ENCODE results near the gene PTPN1.

PTPN1 gene

GRCh38 chr20:50608750-50609104, 98.5 kb downstream of the PTPN1 start:
- no peak for DNase-seq
- TF ChIP-seq CTCF (IDR thresholded peaks at IDR 0.05): no peak
- Histone ChIP-seq H3K4me3 (no peak overlapping the region), H3K27me3 (no peaks in the 10 kb centered on the region), H3K4me1 (peaks cover 0 to 6% (median 0%) of the 10 kb centered on the region in 4 donors), H3K27ac (no peak overlapping the region), H3K36me3 (no peaks in the 10 kb centered on the region), H3K9me3 (no peaks in the 10 kb centered on the region)
- intact Hi-C loops (cut with DNase I; ENCODE audit: low total_unique reads): no loop called here

GRCh38 chr20:50609438-50609989, 99.3 kb downstream of the PTPN1 start:
- Histone ChIP-seq H3K4me1 (peaks cover 0 to 6% (median 0%) of the 10 kb centered on the region in 4 donors), H3K27ac (no peak overlapping the region), H3K4me3 (no peak overlapping the region), H3K36me3 (no peaks in the 10 kb centered on the region), H3K27me3 (no peaks in the 10 kb centered on the region), H3K9me3 (no peaks in the 10 kb centered on the region)
- TF ChIP-seq CTCF (IDR thresholded peaks at IDR 0.05): no peak
- intact Hi-C loops (cut with DNase I; ENCODE audit: low total_unique reads): no loop called here
- no peak for DNase-seq

GRCh38 chr20:50610212-50610718, 100.1 kb downstream of the PTPN1 start:
- no peak for TF ChIP-seq CTCF (IDR thresholded peaks at IDR 0.05)
- intact Hi-C loops (cut with DNase I; ENCODE audit: low total_unique reads): no loop called here
- Histone ChIP-seq H3K36me3 (no peaks in the 10 kb centered on the region), H3K9me3 (no peaks in the 10 kb centered on the region), H3K27me3 (no peaks in the 10 kb centered on the region), H3K4me3 (no peak overlapping the region), H3K4me1 (peaks cover 0 to 6% (median 0%) of the 10 kb centered on the region in 4 donors), H3K27ac (no peak overlapping the region)
- DNase-seq: no peak

- Histone ChIP-seq H3K4me1 (peaks cover 0 to 6% (median 0%) of the 10 kb centered on the region in 4 donors), H3K36me3 (no peaks in the 10 kb centered on the region), H3K9me3 (no peaks in the 10 kb centered on the region), H3K4me3 (no peak overlapping the region), H3K27ac (no peak overlapping the region), H3K27me3 (no peaks in the 10 kb centered on the region)
- no peak for DNase-seq
- intact Hi-C loops (cut with DNase I; ENCODE audit: low total_unique reads): no loop called here
- no peak for TF ChIP-seq CTCF (IDR thresholded peaks at IDR 0.05)
These were observed 101.1 kb downstream of the PTPN1 start for GRCh38 chr20:50611128-50611810.

GRCh38 chr20:50613438-50614169, 103.4 kb downstream of the PTPN1 start:
- peaks cover 0 to 6% (median 0%) of the 10 kb centered on the region in 4 donors for H3K4me1 ChIP-seq
- no peak overlapping the region for H3K4me3 ChIP-seq
- no peak overlapping the region for H3K27ac ChIP-seq
- no peak for TF ChIP-seq CTCF (IDR thresholded peaks at IDR 0.05)
- no peaks in the 10 kb centered on the region for H3K36me3 ChIP-seq
- DNase-seq: no peak
- no peaks in the 10 kb centered on the region for H3K9me3 ChIP-seq
- intact Hi-C loops (cut with DNase I; ENCODE audit: low total_unique reads): no loop called here
- H3K27me3 ChIP-seq: no peaks in the 10 kb centered on the region
